GM10266 (cell line): ENCODE measurements around the gene OMP.

ENCODE experiments used
- DNase-seq: peaks from one replicate; pipeline ENCODE4 v3.0.0; 2012; ENCODE audit errors: extremely low spot score
- TF ChIP-seq, protein P1 (sequence below): IDR thresholded peaks from 2 replicates; pipeline ENCODE4 v1.5.1; 2012; ENCODE audit warnings: mild to moderate bottlenecking, low read depth; ENCODE audit not compliant: control insufficient read depth, insufficient read depth; ENCODE audit errors: missing control alignments

Gene OMP

DNA sequence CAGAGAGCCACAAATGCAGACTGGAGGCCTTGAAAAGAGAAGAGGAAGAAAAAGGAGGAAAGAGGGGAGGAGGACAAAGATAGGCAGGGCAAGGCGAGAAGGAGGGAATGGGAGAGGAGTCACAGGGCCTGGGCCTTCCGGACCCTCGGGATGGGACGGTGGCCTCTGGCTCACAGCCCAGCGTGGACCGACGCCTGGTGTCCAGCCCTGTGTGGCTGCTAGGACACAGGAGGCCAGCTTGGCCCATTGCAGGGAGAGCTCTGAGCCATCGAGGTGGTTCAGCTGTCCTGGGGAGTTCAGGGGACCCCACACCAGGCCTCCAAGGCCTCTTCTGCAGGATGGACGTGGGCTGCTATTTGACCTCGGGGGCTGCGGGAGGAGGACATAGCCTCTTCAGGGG lies 34.8 kb downstream of the OMP start:
- DNase-seq, result no peak
- TF ChIP-seq, protein P1, sequence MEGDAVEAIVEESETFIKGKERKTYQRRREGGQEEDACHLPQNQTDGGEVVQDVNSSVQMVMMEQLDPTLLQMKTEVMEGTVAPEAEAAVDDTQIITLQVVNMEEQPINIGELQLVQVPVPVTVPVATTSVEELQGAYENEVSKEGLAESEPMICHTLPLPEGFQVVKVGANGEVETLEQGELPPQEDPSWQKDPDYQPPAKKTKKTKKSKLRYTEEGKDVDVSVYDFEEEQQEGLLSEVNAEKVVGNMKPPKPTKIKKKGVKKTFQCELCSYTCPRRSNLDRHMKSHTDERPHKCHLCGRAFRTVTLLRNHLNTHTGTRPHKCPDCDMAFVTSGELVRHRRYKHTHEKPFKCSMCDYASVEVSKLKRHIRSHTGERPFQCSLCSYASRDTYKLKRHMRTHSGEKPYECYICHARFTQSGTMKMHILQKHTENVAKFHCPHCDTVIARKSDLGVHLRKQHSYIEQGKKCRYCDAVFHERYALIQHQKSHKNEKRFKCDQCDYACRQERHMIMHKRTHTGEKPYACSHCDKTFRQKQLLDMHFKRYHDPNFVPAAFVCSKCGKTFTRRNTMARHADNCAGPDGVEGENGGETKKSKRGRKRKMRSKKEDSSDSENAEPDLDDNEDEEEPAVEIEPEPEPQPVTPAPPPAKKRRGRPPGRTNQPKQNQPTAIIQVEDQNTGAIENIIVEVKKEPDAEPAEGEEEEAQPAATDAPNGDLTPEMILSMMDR, result no peak

DNA sequence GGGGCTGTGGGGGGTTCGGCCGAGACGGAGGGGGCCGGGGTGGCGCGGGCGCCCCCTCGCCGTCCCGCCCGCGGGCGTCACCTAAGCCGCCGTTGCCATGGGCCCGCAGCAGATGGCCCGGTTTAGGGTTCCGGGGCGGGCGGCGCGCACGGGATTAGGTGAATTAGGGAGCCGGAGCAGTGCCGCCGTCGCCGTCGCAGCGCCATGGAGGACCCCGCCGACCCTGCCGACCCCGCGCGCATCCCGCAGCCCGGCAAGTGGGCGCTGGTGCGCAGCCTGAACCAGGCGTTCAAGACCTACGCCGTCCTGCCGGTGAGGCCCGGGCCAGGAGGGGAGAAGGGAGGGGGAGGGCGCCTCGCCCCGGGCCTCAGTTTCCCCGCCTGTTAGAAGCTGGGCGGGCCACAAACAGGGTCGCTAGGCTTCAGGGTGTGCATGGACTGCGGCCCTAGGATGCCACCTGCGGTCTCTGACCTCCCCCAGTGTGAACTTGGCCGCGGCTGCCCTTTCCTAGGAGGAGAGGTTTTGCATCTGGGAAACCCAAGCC lies 35.5 kb downstream of the OMP start:
- no peak for DNase-seq
- TF ChIP-seq, protein P1, result no peak

DNA sequence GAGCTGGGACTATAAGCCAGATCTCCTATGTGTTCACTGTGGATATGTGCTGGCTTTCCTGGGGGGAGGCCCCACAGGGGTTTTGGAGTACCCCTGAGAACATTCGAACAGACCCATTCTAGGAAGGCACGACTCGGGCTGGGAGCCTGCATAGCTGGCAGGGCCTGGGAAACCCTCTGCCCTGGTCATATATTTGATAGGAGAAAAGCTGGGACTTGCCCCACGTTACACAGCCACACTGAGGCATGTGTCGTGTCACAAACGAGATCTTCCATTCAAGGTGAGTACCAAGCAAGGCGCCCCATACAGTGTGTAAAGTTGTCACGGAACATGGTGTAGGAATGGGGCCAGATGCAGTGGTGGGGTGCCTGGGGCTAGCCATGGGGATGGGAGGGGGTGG lies 36.6 kb downstream of the OMP start:
- TF ChIP-seq, protein P1, result no peak
- DNase-seq, result no peak

DNA sequence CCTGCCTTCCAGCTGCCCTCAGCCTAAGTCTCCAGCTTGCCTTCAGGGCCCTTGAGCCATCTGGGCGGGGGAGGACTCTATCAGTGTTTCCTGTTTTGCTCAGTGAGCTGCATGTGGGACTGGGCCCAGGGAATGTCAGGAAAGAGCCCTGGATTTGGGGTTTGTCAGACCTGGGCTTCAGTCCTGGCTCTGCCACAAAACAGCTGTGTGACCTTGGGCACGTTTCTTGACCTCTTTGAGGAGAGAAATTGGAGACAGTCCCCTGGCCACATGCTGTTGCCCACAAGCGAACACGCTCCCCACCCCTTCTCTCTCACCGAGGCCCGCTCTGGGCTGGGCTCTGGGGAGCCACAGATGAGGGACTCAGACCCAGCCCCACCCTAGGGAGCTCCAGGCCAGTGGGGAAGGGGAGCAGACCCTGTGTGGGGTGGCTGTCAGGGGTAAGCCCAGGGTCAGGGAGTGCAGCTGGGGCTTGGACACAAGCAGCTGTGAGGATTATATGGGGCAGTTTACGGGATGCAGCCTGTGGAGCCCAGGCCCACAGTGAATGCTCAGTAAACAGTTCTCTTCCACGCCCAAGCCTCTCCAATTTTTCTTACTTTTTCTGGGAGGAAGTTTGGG lies 37.7 kb downstream of the OMP start:
- TF ChIP-seq, protein P1, result no peak
- DNase-seq, result no peak

DNA sequence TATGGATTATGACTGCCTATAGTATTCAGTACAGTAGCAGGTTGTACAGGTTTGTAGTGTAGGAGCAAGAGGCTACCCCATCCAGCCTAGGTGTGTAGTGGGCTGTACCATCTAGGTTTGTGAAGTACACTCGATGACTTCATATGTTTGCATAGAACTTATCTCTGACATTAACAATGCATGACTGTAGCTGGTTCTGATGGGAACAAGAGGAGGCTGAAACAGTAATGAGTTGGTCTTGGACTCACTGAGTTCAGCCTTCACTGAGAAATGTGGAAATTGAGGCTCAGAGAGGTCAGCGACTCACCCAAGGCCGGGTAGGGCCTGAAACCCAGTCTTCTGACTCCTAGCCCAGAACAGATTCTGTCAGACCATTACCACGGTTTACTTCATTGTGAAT lies 38.4 kb downstream of the OMP start:
- DNase-seq, result no peak
- TF ChIP-seq, protein P1, result no peak

DNA sequence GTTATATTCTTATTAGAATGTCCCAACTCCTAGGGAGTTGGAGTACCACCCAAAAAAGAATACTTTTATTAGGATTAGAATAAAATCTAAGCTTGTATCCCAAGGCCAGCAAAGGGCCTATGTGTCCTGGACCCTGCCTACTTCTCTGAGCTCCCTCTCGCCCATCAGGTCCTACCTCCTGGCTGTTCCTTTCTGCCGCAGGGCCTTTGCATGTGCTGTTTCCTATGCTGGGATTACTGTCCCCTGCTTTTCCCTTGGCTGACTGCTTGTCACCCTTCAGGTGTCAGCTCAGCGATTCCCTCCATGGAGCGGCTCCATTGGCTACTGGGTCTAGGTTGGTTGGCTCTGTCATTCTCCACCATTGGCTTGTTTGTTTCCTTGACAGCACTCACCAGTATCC lies 38.8 kb downstream of the OMP start:
- TF ChIP-seq, protein P1, result no peak

DNA sequence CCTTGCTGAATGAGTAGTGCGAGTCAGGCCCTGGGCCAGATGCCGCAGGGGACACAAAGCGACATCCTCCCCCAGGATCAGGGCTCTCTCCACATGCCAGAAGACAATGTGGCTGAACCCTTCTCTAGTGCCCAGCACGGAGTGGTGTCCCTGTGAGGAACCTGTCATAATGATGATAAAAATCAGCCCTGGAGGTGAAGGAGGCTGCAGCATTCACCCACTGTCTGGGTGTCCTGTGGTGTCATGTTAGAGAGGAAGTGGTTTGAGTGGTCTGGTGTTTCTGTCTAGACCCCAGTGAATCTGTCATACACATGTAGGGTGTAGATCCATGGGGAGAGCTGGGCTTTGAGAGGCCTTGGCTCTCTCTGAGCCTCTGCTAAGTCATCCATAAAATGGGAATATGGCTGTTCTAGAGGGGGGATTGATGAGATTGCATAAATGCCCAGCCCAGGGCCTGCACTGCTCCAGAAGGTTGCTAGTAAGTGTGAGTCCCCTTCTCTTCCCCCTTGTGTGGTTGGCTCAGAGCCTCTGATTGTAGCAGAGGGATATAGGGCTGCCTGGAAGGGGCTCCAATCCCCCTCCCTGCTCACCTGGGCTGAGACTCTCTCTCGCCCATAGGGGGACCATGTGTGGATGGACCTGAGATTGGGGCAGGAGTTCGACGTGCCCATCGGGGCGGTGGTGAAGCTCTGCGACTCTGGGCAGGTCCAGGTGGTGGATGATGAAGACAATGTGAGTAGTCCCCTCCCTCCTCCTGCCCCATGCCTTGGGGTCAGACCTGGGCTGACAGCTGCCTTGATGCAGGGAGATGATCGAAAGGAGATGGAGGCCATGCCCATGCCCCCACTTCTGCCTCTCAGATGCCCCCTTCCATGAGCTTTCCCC lies 39.7 kb downstream of the OMP start:
- TF ChIP-seq, protein P1, result no peak

More for the DNA sequence above, 38.8 kb downstream of the OMP start:
- DNase-seq, result no peak

More for the DNA sequence above, 39.7 kb downstream of the OMP start:
- no peak for DNase-seq
